ENCODE results near the gene OR52E4. TPM values are rescaled to one million over a fixed set of nuclear protein-coding genes. Genes with fewer than 3 reads are reported as not detected.

OR52E4 gene
- total and polyA plus RNA-seq, 2 donors = not detected

DNA sequence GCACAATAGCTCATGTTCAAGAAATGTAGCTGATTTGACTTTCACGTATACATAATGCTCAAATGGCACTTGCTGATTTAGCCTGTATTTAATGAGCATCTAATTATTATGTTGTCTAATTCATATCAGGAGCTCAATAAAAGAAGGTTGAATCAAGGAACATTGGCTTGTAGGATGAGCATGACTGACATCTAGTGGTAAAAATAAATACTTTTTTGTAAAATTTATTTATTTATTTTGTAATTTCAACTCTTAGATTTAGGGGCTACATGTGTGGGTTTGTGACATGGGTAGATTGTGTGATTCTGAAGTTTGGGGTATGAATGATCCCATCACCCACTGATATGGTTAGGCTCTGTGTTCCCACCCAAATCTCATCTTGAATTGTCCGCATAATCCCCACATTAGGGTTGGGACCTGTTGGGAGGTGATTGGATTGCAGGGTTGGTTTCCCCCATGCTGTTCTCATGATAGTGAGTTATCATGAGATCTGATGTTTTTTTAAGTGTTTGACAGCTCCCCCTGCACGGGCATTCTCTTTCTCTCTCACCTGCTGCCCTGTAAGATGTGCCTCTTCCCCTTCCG lies 10.9 kb downstream of the OR52E4 start:
- 63% methylated on average over 4 of the region's 4 CpGs for WGBS
- Histone ChIP-seq H3K4me3 (ENCODE audit: low read depth, low read length) (no peak overlapping the region), H3K36me3 (ENCODE audit: insufficient read depth) (no peaks in the 10 kb centered on the region), H3K27ac (ENCODE audit: low read depth) (no peak overlapping the region), H3K4me1 (ENCODE audit: insufficient read depth) (no peaks in the 10 kb centered on the region)
- no peak for DNase-seq (ENCODE audit: extremely low spot score)

DNA sequence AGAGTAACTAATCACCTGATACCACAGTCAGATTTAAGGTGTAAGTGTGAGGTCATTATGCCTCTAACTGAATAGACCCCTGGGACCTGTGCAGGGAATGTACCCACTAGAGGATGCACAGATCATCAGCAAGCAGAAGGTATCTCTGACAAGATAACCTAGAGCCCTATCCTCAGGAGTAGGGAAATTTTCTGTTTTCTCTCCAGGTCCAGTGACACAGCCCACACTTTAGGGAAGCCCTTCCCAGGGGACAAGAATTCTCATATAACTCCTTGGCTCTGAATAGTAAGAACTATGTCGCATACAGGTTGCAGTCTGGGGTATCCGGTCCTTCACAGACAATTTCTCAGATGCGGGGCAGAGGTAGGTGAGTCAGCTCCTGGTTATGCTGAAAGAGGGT lies 12.5 kb downstream of the OR52E4 start, which contains the start of gene OR52E5:
Gene OR52E5 (plus strand): TSS at position 301 of the 400 bp plus-strand sequence. CDS start 7,569 bp downstream, outside the sequence.
- WGBS = 85% methylated on average over 3 of the region's 3 CpGs
- no peak for DNase-seq (ENCODE audit: extremely low spot score)

DNA sequence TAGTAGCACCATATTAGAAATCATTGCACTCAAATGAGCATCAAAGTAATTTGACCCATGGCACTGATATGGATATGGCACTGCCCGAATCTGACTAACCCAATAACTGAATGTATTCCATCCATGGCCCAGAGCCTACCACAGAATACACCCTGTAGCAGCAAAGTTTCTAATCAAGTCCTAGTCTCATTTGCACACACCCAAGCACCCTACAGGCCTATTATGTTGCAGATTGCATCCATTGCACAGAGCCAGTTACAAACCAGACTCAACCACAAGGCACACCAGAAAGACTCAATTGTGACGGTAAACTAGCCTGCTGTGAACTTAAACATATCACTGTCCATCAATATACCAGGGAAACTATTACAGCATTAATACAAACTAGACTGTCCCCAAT lies 19.1 kb downstream of the OR52E4 start:
- Histone ChIP-seq H3K27ac (ENCODE audit: low read depth) (no peak overlapping the region), H3K4me3 (ENCODE audit: low read depth, low read length) (no peak overlapping the region)
- 79% methylated on average over 2 of the region's 2 CpGs for WGBS

More for the DNA sequence above, 12.5 kb downstream of the OR52E4 start, which contains the start of gene OR52E5:
- Histone ChIP-seq H3K27ac (ENCODE audit: low read depth) (no peak within 1 kb of the TSS), H3K36me3 (ENCODE audit: insufficient read depth) (no peaks in the 10 kb centered on the region), H3K4me1 (ENCODE audit: insufficient read depth) (no peaks in the 10 kb centered on the region), H3K4me3 (ENCODE audit: low read depth, low read length) (no peak within 1 kb of the TSS)

DNA sequence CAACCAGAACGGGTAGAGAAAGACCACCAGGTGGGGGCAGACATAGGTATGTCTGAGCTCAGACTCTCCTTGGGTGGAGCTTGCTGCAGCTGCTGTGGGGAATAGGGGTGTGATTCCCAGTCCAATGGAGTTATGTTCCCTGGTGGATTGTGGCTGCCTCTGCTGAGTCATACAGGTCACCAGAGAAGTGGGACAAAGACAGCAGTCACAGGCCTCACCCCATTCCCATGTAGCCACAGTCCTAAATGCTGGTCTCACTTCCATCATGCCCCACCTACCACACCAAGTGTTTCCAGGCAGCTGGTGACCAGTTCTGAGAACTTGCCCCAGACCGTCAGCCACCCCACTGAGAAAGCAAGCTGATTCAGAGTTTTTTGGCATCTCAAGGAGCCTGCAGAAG lies 30.1 kb downstream of the OR52E4 start:
- Histone ChIP-seq H3K4me1 (ENCODE audit: insufficient read depth) (no peaks in the 10 kb centered on the region), H3K36me3 (ENCODE audit: insufficient read depth) (no peaks in the 10 kb centered on the region), H3K4me3 (ENCODE audit: low read depth, low read length) (no peak overlapping the region), H3K27ac (ENCODE audit: low read depth) (no peak overlapping the region)
- no peak for DNase-seq (ENCODE audit: extremely low spot score)
- 72% methylated on average over 2 of the region's 2 CpGs for WGBS

More for the DNA sequence above, 19.1 kb downstream of the OR52E4 start:
- Histone ChIP-seq H3K36me3 (ENCODE audit: insufficient read depth) (no peaks in the 10 kb centered on the region), H3K4me1 (ENCODE audit: insufficient read depth) (no peaks in the 10 kb centered on the region)
- DNase-seq (ENCODE audit: extremely low spot score) = no peak

DNA sequence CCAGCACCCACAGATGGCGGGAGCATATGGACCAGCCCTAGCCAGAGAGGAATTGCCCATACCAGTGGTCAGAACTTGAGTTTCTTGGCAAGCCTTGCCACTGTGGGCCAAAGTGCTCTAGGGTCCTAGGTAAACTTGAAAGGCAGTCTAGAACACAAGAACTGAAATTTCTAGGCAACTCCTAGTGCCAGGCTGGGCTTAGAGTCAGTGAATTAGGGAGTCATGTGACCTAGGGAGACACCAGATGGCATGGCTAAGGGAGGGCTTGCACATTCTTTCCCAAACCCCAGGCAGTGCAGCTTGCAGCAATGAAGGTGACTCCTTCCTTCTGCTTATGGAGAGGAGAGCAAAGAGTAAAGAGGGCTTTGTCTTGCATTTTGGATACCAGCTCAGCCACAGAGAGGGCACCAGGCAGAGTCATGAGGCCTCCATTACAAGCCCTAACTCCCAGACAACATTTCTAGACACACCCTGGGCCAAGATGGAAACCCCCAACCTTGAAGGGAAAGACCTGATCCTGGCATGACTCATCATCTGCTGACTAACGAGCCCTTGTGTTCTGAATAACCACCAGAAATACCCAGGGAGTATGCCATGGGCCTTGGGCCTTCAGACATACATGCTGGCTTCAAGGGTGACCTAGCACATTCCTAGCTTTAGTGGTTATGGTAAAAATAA lies 42.5 kb downstream of the OR52E4 start:
- H3K4me1 ChIP-seq (ENCODE audit: insufficient read depth) = no peaks in the 10 kb centered on the region
- H3K36me3 ChIP-seq (ENCODE audit: insufficient read depth) = no peaks in the 10 kb centered on the region
- H3K27ac ChIP-seq (ENCODE audit: low read depth) = no peak overlapping the region
- H3K4me3 ChIP-seq (ENCODE audit: low read depth, low read length) = no peak overlapping the region
- 71% methylated on average over 2 of the region's 2 CpGs for WGBS
- DNase-seq (ENCODE audit: extremely low spot score) = no peak

DNA sequence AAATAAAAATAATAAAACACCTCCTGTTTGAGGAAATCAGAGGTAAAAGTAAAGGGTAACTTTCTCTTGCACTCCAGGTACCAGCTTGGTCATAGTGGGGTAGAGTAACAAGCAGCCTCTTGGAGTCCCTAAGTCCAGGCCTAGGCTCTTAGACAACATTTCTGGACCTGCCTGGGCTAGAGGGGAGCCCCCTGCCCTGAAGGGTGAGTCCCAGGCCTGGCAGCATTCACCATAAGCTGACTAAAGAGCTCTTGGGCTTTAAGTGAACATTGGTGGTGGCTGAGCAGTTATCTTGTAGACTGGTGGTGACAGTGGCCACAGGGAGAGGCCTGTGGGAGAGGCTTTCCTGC lies 43.0 kb downstream of the OR52E4 start:
- H3K4me3 ChIP-seq (ENCODE audit: low read depth, low read length) = no peak overlapping the region
- no peak for DNase-seq (ENCODE audit: extremely low spot score)
- no peaks in the 10 kb centered on the region for H3K4me1 ChIP-seq (ENCODE audit: insufficient read depth)
- no peak overlapping the region for H3K27ac ChIP-seq (ENCODE audit: low read depth)
- no peaks in the 10 kb centered on the region for H3K36me3 ChIP-seq (ENCODE audit: insufficient read depth)

DNA sequence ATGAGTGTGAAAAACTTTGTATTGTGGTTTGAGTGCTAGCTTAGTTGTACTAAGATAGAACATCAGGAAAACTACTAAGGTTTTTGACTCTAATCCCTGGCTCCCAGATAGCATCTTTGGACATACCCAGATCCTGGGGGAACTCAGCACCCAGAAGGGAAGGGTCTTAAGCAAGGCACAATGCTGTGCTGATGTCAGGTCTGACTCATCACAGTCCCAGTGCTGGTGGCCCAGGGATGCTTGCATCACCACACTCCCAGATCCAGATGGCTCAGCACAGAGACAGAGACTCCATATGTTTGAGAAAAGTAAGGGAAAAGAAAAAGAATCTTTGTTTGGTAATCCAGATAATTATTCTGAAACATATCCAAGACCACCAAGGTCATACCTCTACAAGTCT lies 43.4 kb downstream of the OR52E4 start:
- Histone ChIP-seq H3K27ac (ENCODE audit: low read depth) (no peak overlapping the region), H3K4me3 (ENCODE audit: low read depth, low read length) (no peak overlapping the region), H3K36me3 (ENCODE audit: insufficient read depth) (no peaks in the 10 kb centered on the region), H3K4me1 (ENCODE audit: insufficient read depth) (no peaks in the 10 kb centered on the region)
- DNase-seq (ENCODE audit: extremely low spot score) = no peak

DNA sequence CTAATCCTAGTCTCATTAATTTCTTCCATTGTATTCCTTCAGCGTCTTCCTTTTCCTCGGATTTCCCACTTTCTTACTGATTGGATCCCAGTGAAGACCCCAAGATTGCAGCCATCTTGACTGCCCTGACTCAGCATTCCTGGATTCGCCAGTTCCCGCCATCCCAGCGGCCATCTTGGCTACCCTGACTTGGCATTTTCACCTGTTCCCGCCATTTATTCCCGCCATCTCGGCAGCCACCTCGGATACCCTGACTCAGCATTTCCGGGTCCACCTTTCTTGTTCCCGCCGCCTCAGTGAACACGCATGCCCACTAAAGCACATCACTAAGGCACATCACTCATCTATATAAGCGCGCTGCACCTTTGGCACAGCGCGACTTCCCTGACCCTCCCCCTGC lies 47.8 kb downstream of the OR52E4 start:
- no peak for DNase-seq (ENCODE audit: extremely low spot score)

DNA sequence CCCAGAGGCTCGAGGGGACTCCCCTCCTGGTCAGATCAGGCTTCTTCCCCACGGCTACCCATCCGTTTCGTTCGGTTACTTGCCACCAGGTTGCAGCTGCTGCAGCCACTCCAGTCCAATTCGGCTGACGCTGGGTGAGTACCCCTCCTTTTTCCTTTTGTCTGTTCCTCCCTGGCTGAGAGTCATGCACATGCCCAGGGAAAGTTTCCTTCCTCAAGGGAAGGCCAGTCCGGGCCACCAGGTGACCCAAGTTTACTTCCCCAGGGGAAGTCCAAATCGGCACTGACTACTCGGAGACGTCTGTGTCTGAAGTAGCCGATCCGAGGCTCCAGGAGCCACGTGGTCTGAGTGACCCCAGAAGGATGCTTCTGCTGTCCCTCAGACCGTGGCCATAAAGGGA lies 48.4 kb downstream of the OR52E4 start:
- H3K36me3 ChIP-seq (ENCODE audit: insufficient read depth) = no peaks in the 10 kb centered on the region
- H3K4me3 ChIP-seq (ENCODE audit: low read depth, low read length) = no peak overlapping the region
- no peak overlapping the region for H3K27ac ChIP-seq (ENCODE audit: low read depth)
- DNase-seq (ENCODE audit: extremely low spot score) = no peak
- no peaks in the 10 kb centered on the region for H3K4me1 ChIP-seq (ENCODE audit: insufficient read depth)
- 88% methylated on average over 15 of the region's 15 CpGs for WGBS

More for the DNA sequence above, 47.8 kb downstream of the OR52E4 start:
- no peak overlapping the region for H3K4me3 ChIP-seq (ENCODE audit: low read depth, low read length)
- no peaks in the 10 kb centered on the region for H3K36me3 ChIP-seq (ENCODE audit: insufficient read depth)
- no peak overlapping the region for H3K27ac ChIP-seq (ENCODE audit: low read depth)
- 96% methylated on average over 17 of the region's 17 CpGs for WGBS
- no peaks in the 10 kb centered on the region for H3K4me1 ChIP-seq (ENCODE audit: insufficient read depth)

DNA sequence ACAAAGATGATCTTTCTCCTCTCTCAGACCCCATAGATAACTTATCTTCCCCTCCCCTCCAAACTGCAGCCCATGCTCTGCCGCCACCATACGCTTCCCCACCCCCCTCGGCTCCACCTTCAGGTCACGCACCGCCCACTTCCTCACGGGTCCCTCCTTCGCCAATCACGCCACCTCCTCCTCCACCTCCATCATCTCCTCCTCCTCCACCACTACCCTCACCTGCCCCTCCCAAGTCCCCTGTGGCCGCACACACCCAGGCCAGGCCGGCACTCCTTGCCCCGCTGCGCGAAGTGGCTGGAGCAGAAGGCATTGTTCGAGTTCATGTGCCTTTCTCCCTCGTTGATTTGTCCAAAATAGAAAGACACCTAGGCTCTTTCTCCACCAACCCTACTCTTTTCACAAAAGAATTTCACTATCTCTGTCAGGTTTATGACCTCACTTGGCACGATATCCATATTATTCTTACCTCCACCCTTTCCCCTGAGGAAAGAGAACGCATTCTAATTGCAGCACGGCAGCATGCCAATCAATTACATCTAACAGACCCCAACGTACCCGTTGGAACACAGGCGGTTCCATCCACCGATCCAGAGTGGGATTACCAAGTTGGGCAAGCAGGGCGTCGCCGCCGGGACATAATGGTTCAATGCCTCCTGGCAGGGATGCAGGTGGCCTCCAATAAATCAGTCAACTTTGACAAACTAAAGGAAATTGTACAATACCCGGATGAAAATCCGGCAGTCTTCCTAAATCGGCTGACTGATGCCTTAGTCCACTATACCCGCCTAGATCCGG lies 49.3 kb downstream of the OR52E4 start:
- 90% methylated on average over 31 of the region's 31 CpGs for WGBS

DNA sequence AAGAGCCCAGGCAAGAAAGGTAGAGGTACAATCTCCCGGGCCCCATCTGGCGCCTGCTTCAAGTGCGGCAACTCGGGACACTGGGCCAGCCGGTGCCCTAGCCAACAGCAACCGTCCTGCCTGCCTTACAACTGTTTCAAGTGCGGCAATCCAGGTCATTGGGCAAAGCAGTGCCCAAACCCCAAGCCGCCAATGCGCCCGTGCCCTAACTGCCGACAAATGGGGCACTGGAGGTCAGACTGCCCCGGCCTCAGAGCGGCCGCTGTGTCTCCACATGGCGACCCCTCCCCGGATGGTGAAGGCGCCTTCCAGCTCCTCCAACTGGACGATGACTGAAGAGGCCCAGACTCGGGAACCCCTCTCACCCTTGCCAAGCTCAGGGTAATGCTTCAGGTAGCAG lies 50.2 kb downstream of the OR52E4 start:
- no peak for DNase-seq (ENCODE audit: extremely low spot score)
- Histone ChIP-seq H3K36me3 (ENCODE audit: insufficient read depth) (no peaks in the 10 kb centered on the region), H3K27ac (ENCODE audit: low read depth) (no peak overlapping the region), H3K4me3 (ENCODE audit: low read depth, low read length) (no peak overlapping the region), H3K4me1 (ENCODE audit: insufficient read depth) (no peaks in the 10 kb centered on the region)
- 92% methylated on average over 19 of the region's 19 CpGs for WGBS

More for the DNA sequence above, 49.3 kb downstream of the OR52E4 start:
- Histone ChIP-seq H3K4me1 (ENCODE audit: insufficient read depth) (no peaks in the 10 kb centered on the region), H3K4me3 (ENCODE audit: low read depth, low read length) (no peak overlapping the region), H3K27ac (ENCODE audit: low read depth) (no peak overlapping the region), H3K36me3 (ENCODE audit: insufficient read depth) (no peaks in the 10 kb centered on the region)
- DNase-seq (ENCODE audit: extremely low spot score) = no peak

DNA sequence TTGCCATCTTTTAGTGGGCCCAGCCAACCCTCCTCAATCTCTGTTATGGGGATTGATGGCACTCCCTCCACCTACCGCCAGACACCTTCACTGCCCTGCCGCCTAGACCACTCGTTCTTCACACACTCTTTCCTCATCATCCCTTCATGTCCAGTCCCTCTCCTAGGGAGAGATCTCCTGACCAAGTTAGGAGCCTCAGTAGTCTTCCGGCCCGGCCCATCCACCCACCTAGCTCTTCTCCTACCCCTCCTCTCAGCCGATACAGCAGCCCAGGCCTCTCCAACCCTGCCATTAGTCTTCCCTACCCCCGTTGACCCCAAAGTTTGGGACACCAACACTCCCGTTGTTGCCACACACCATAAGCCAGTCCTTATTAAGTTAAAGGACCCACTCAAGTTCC lies 50.6 kb downstream of the OR52E4 start:
- Histone ChIP-seq H3K27ac (ENCODE audit: low read depth) (no peak overlapping the region), H3K4me1 (ENCODE audit: insufficient read depth) (no peaks in the 10 kb centered on the region), H3K36me3 (ENCODE audit: insufficient read depth) (no peaks in the 10 kb centered on the region), H3K4me3 (ENCODE audit: low read depth, low read length) (no peak overlapping the region)
- no peak for DNase-seq (ENCODE audit: extremely low spot score)
- WGBS = 93% methylated on average over 8 of the region's 8 CpGs

DNA sequence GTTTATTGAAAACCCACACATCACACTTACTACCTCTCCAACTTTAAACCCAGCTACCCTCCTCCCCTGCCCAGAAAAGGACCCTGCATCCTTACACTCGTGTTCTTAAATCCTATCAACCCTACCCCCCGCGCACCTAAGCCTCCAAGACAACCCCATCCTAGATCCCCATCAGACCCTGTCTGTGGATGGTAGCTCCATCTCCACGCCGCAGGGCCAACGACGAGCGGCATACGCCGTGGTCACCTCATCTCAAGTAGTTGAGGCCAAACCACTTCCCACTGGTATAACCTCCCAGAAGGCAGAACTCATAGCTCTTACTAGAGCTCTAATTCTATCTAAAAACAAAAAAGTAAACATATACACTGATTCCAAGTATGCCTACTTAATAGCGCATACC lies 52.2 kb downstream of the OR52E4 start:
- H3K36me3 ChIP-seq (ENCODE audit: insufficient read depth) = no peaks in the 10 kb centered on the region
- DNase-seq (ENCODE audit: extremely low spot score) = no peak
- no peak overlapping the region for H3K4me3 ChIP-seq (ENCODE audit: low read depth, low read length)
- no peak overlapping the region for H3K27ac ChIP-seq (ENCODE audit: low read depth)
- H3K4me1 ChIP-seq (ENCODE audit: insufficient read depth) = no peaks in the 10 kb centered on the region
- 94% methylated on average over 11 of the region's 11 CpGs for WGBS

DNA sequence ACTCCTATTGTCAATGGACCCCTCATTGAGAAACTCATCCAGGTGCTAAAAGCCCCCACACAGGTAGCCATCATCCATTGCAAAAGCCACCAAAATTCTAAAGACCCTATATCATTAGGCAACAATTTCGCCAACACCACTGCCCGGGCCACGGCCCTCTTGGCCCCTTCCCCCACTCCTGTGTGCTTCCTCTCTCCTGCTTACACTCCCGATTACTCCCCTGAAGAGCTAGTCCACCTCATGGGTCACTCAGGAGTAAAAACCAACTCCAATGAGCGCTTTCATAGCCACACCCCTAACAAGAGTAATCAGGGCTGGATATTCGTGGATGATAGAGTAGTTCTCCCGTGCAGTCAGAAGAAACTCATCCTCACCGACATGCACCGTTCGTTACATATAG lies 52.7 kb downstream of the OR52E4 start:
- Histone ChIP-seq H3K4me1 (ENCODE audit: insufficient read depth) (no peaks in the 10 kb centered on the region), H3K36me3 (ENCODE audit: insufficient read depth) (no peaks in the 10 kb centered on the region), H3K4me3 (ENCODE audit: low read depth, low read length) (no peak overlapping the region), H3K27ac (ENCODE audit: low read depth) (no peak overlapping the region)
- WGBS = 92% methylated on average over 10 of the region's 10 CpGs
- no peak for DNase-seq (ENCODE audit: extremely low spot score)
